Neural crest cell (in vitro differentiated cells): ENCODE measurements around the gene DDAH1. TPM values are rescaled to one million over a fixed set of nuclear protein-coding genes. Genes with fewer than 3 reads are reported as not detected.

Experiments used
- DNase-seq: peaks from one replicate; pipeline ENCODE4 v3.0.0; 2021; ENCODE audit warnings: low read depth, mixed read lengths, low spot score
- H3K27ac Mint-ChIP-seq: one replicate; pipeline ENCODE4 v1.8.0; 2021; ENCODE audit warnings: mild to moderate bottlenecking, mixed read lengths; ENCODE audit not compliant: unreplicated experiment
- H3K27me3 Mint-ChIP-seq: 2 replicates; pipeline ENCODE4 v1.8.0; 2021; ENCODE audit warnings: low read depth, mild to moderate bottlenecking, mixed read lengths
- H3K36me3 Mint-ChIP-seq: 2 replicates; pipeline ENCODE4 v1.8.0; 2021; ENCODE audit warnings: low read depth, mild to moderate bottlenecking, mixed read lengths
- H3K4me1 Mint-ChIP-seq: 2 replicates; pipeline ENCODE4 v1.8.0; 2021; ENCODE audit warnings: mixed read lengths
- H3K4me3 Mint-ChIP-seq: one replicate; pipeline ENCODE4 v1.8.0; 2021; ENCODE audit warnings: mild to moderate bottlenecking, mixed read lengths
- H3K9me3 Mint-ChIP-seq: 2 replicates; pipeline ENCODE4 v1.8.0; 2021; ENCODE audit warnings: mixed read lengths
- CTCF ChIP-seq: fragments of 200-600 bp; sonication (generic); conservative IDR thresholded peaks from 2 replicates; pipeline ENCODE4 v1.5.0; 2021; ENCODE audit warnings: antibody characterized with exemption, mild to moderate bottlenecking
- total RNA-seq: library from RNA; stranded (reverse); gene quantifications from 2 replicates; pipeline ENCODE4 v1.2.1, GENCODE V29; 2021

Gene DDAH1
- total RNA-seq, 1 donor from 2014 or later, result 22.3 TPM

GRCh38 chr1:85496941-85497582 is 32.1 kb upstream of the DDAH1 start:
- no peak for DNase-seq
- Mint-ChIP-seq H3K27ac (no peak overlapping the region), H3K9me3 (peaks cover 5% of the 10 kb centered on the region), H3K4me3 (no peak overlapping the region), H3K27me3 (no peaks in the 10 kb centered on the region), H3K4me1 (peaks cover 4% of the 10 kb centered on the region), H3K36me3 (no peaks in the 10 kb centered on the region)
- TF ChIP-seq CTCF, result no peak

- Mint-ChIP-seq H3K4me1 (peaks cover 4% of the 10 kb centered on the region), H3K9me3 (peaks cover 5% of the 10 kb centered on the region), H3K27me3 (no peaks in the 10 kb centered on the region), H3K27ac (peak overlapping the region; percentile 46), H3K4me3 (no peak overlapping the region), H3K36me3 (no peaks in the 10 kb centered on the region)
- no peak for TF ChIP-seq CTCF
- DNase-seq, result no peak
These were observed 30.6 kb upstream of the DDAH1 start for GRCh38 chr1:85495556-85495955.

GRCh38 chr1:85494904-85495266 is 29.9 kb upstream of the DDAH1 start:
- peaks cover 4% of the 10 kb centered on the region for H3K4me1 Mint-ChIP-seq
- no peak for TF ChIP-seq CTCF
- H3K36me3 Mint-ChIP-seq, result no peaks in the 10 kb centered on the region
- H3K27me3 Mint-ChIP-seq, result no peaks in the 10 kb centered on the region
- H3K9me3 Mint-ChIP-seq, result no peaks in the 10 kb centered on the region
- DNase-seq, result no peak
- H3K4me3 Mint-ChIP-seq, result no peak overlapping the region
- H3K27ac Mint-ChIP-seq, result no peak overlapping the region

DNA sequence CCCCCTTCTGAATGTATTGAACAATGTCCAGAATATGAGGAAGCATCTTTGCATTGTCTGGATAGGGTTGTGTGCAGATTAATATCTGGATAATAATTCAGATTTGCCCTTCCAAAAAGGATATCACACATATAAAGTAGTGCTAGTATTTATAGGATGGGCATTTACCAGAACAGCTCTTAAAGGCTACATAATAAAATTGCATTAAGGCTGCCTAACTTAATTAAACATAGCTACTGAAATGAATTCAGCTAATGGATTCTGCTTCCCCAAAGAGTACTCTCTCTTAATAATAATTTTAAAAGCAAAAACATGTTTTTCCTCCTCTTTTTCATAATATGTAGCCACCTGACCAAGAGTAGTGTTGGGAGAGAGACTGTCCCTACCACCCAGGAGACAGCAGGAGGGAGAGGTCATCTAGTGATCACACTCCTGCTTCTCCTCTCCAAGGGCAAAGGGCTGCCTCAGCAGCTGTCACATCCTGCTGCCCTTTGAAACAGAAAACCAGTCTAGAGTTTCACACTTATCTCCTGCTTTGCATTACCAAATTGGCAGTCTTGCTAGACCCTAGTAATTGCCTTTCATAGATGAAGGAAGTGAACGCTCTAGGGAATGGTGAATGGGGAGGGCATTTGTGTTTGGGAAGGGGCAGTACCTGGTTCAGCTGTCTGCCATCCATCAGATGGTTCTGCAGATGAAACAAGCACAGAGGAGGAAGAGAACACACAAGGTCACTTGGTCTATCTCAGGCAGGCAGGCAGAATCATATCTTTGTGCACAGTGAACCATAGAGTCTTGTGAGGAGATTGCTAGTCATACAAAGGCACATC is 29.3 kb upstream of the DDAH1 start:
- TF ChIP-seq CTCF, result no peak
- Mint-ChIP-seq H3K27ac (no peak overlapping the region), H3K36me3 (no peaks in the 10 kb centered on the region), H3K4me1 (peaks cover 4% of the 10 kb centered on the region), H3K9me3 (no peaks in the 10 kb centered on the region), H3K4me3 (no peak overlapping the region), H3K27me3 (no peaks in the 10 kb centered on the region)
- DNase-seq, result no peak

GRCh38 chr1:85490270-85490985 is 25.5 kb upstream of the DDAH1 start:
- Mint-ChIP-seq H3K27ac (no peak overlapping the region), H3K27me3 (no peaks in the 10 kb centered on the region), H3K36me3 (no peaks in the 10 kb centered on the region), H3K4me3 (no peak overlapping the region), H3K4me1 (peaks cover 4% of the 10 kb centered on the region), H3K9me3 (no peaks in the 10 kb centered on the region)
- DNase-seq, result no peak
- TF ChIP-seq CTCF, result no peak
